GM15510 (cell line): ENCODE measurements around the gene ST6GALNAC3.

Experiments
- POLR2A ChIP-seq: IDR thresholded peaks from 3 replicates; pipeline ENCODE4 v1.6.1; 2011; ENCODE audit warnings: borderline replicate concordance; ENCODE audit not compliant: insufficient read length; ENCODE audit errors: extremely low read depth

Gene ST6GALNAC3

GRCh38 chr1:76568573-76569238, 494.2 kb downstream of the ST6GALNAC3 start:
- no peak for TF ChIP-seq POLR2A

GRCh38 chr1:76571248-76571647, 496.7 kb downstream of the ST6GALNAC3 start:
- TF ChIP-seq POLR2A, result no peak

- no peak for TF ChIP-seq POLR2A
Observed at GRCh38 chr1:76572229-76572628, 497.7 kb downstream of the ST6GALNAC3 start.

GRCh38 chr1:76576876-76577524, 502.5 kb downstream of the ST6GALNAC3 start:
- TF ChIP-seq POLR2A, result no peak

GRCh38 chr1:76577525-76578185, 503.1 kb downstream of the ST6GALNAC3 start:
- TF ChIP-seq POLR2A, result no peak

GRCh38 chr1:76580206-76580605, 505.7 kb downstream of the ST6GALNAC3 start:
- TF ChIP-seq POLR2A, result no peak

- no peak for TF ChIP-seq POLR2A
Observed at GRCh38 chr1:76581712-76582111, 507.2 kb downstream of the ST6GALNAC3 start.

GRCh38 chr1:76583235-76583868, 508.8 kb downstream of the ST6GALNAC3 start:
- no peak for TF ChIP-seq POLR2A

- TF ChIP-seq POLR2A, result no peak
Observed at GRCh38 chr1:76583875-76584477, 509.4 kb downstream of the ST6GALNAC3 start.

- TF ChIP-seq POLR2A, result no peak
Observed at GRCh38 chr1:76585980-76586674, 511.6 kb downstream of the ST6GALNAC3 start.

GRCh38 chr1:76587212-76587611, 512.7 kb downstream of the ST6GALNAC3 start:
- no peak for TF ChIP-seq POLR2A

GRCh38 chr1:76591461-76591860, 516.9 kb downstream of the ST6GALNAC3 start:
- no peak for TF ChIP-seq POLR2A

GRCh38 chr1:76591963-76592362, 517.4 kb downstream of the ST6GALNAC3 start:
- TF ChIP-seq POLR2A, result no peak

- no peak for TF ChIP-seq POLR2A
Observed at GRCh38 chr1:76593141-76593540, 518.6 kb downstream of the ST6GALNAC3 start.

GRCh38 chr1:76593618-76594017, 519.1 kb downstream of the ST6GALNAC3 start:
- no peak for TF ChIP-seq POLR2A

- no peak for TF ChIP-seq POLR2A
Observed at GRCh38 chr1:76595024-76595423, 520.5 kb downstream of the ST6GALNAC3 start.
